Fibroblast of mammary gland (primary cell): ENCODE results near the gene ENTPD7.
"Not testable (repeated sequence)": the region's sequence is repeated elsewhere in the genome, so short reads cannot be mapped to it uniquely, and the experiment has no call there.

Experiments
- DNase-seq: peaks from one replicate; pipeline ENCODE4 v3.0.0-alpha.2; 2010; ENCODE audit warnings: low read depth
- H3K4me3 ChIP-seq: 2 replicates; pipeline ENCODE4 v1.5.1; 2011; ENCODE audit warnings: low read depth, mild to moderate bottlenecking, low read length, moderate library complexity; ENCODE audit not compliant: control insufficient read depth
- CTCF ChIP-seq: conservative IDR thresholded peaks from 2 replicates; pipeline ENCODE4 v1.5.1; 2011; ENCODE audit warnings: low read depth, low read length, inconsistent platforms; ENCODE audit not compliant: control insufficient read depth, insufficient read depth

The ENTPD7 gene

DNA sequence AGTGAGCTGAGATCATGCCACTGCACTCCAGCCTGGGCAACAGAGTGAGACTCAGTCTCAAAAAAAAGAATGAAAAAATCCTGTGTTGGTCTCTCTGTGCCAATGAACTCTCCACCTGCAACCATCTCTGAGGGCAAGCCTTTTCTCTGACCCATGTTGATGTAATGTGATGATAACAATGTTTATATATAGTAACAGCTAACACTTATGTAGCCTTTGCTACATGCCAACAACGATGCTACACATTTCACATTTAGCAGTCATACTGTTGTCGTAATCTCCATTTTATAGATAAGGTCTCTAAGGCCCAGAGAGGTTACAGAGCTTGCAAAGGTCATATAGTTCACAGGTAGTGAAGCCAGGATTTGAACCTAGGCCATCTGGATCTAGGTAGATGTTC lies 61.1 kb downstream of the ENTPD7 start:
- no peak for DNase-seq
- H3K4me3 ChIP-seq: no peak overlapping the region
- no peak for TF ChIP-seq CTCF

DNA sequence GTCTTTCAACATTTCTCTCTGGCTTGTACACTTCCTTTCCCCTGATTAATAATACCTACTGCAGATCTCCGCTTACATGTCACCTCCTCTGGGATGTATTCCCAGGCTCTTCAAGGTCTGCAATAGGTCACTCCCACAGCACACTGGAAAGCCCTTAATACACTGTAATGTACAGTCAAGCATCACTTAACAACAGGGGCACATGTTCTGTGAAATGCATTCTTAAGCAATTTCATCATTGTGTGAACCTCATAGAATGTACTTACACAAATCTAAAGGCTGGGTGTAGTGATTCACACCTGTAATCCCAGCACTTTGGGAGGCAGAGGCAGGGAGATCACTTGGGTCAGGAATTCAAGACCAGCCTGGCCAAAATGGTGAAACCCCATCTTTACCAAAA lies 70.7 kb downstream of the ENTPD7 start:
- peak; percentile 44 for DNase-seq
- no peak for TF ChIP-seq CTCF
- H3K4me3 ChIP-seq: no peak overlapping the region

- no peak for DNase-seq
- H3K4me3 ChIP-seq: peak overlapping the region; percentile 99
- TF ChIP-seq CTCF: no peak
These were observed 72.2 kb downstream of the ENTPD7 start for GRCh38 chr10:99731306-99732032.

GRCh38 chr10:99732033-99732842 lies 72.9 kb downstream of the ENTPD7 start, which contains the start of the genes COX15 and CUTC:
Gene COX15 (minus strand): TSS chr10:99732127. CDS start chr10:99732049, 78 bp downstream.
Gene CUTC (plus strand): TSS chr10:99732234. CDS start chr10:99732349, 115 bp downstream.
- peak; percentile 96 for DNase-seq
- H3K4me3 ChIP-seq: peak within 1 kb of the TSS; percentile 99
- peak; percentile 19 for TF ChIP-seq CTCF

DNA sequence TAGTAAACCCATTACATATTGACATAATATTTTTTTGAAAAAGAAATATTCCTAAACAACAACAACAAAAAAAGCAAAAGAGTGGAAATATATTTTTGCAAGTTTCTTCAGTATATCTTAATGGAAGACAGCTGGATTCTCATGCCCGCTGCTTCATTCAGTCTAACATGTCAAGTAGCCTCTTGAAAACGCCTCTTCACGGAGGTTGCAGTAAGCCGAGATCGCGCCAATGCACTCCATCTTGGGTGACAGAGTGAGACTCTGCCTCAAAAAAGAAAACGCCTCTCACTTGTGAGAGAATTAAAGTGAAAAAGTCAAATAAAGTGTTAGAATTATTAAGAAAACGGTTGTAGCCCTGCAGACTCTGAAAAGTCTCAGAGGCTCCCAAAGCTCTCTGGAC lies 74.1 kb downstream of the ENTPD7 start:
- no peak for TF ChIP-seq CTCF
- peak; percentile 64 for DNase-seq
- H3K4me3 ChIP-seq: peak overlapping the region; percentile 99

DNA sequence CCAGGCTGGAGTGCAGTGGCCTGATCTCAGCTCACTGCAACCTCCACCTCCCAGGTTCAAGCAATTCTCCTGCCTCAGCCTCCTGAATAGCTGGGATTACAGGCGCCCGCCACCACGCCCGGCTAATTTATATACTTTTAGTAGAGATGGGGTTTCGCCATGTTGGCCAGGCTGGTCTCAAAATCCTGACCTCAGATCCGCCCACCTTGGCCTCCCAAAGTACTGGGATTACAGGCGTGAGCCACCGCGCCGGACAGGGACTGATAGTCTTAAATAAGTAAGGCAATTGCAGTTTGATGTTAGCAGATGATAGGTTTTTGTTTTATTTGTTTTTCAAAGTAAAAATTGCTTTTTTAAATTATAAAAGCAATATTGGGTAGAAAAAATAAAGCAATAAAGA lies 74.8 kb downstream of the ENTPD7 start:
- DNase-seq, H3K4me3 ChIP-seq: not testable (repeated sequence)

DNA sequence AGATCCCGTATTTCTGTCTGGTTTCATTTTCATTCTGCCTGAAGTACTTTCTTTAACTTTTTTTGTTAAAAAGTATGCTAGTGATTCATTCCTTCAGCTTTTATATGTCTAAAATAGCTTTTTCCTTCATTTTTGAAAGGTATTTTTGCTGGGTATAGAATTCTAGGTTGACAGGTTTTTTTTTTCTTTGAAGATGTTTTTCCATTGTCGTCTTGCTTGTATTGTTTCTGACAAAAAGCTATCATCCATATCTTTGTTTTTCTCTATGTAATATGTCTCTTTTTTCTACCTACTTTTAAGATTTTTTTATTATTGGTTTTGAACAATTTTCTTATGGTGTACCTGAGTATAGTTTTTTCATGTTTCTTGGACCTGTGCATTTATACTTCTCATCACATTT lies 81.0 kb downstream of the ENTPD7 start:
- no peak for DNase-seq
- no peak for TF ChIP-seq CTCF
- H3K4me3 ChIP-seq: no peak overlapping the region
